GM12892 (cell line): ENCODE results near the gene SERPINA5.
"Not testable (repeated sequence)": the region's sequence is repeated elsewhere in the genome, so short reads cannot be mapped to it uniquely, and the experiment has no call there.

Source experiments
- DNase-seq: peaks from one replicate; pipeline ENCODE4 v3.0.0; 2011; ENCODE audit not compliant: insufficient read length
- FAIRE-seq: peaks from 2 replicates; lab custom pipeline; 2011; peaks lifted over from hg19 to GRCh38; lab: Jason Lieb, UNC
- POLR2A ChIP-seq: IDR thresholded peaks from 2 replicates; pipeline ENCODE4 v1.6.1; 2011; ENCODE audit warnings: low read depth, low read length, control low read depth
- POLR2AphosphoS5 ChIP-seq: IDR thresholded peaks from 2 replicates; pipeline ENCODE4 v1.6.1; 2011; ENCODE audit warnings: low read depth, low read length, control low read depth
- TAF1 ChIP-seq: IDR thresholded peaks from 2 replicates; pipeline ENCODE4 v1.6.1; 2011; ENCODE audit warnings: low read depth, mild to moderate bottlenecking, control low read depth, low read length, borderline replicate concordance

Gene SERPINA5

GRCh38 chr14:94570002-94570400 lies 11.2 kb upstream of the SERPINA5 start:
- no peak for TF ChIP-seq POLR2A
- TF ChIP-seq POLR2AphosphoS5, result no peak
- TF ChIP-seq TAF1, result no peak
- FAIRE-seq, result no peak

GRCh38 chr14:94570440-94570839 lies 10.8 kb upstream of the SERPINA5 start:
- FAIRE-seq (no peak), DNase-seq (no peak)
- TF ChIP-seq POLR2AphosphoS5 (no peak), TAF1 (no peak), POLR2A (no peak)

More at GRCh38 chr14:94570002-94570400, 11.2 kb upstream of the SERPINA5 start:
- DNase-seq, result no peak

- no peak for TF ChIP-seq POLR2AphosphoS5
- TF ChIP-seq POLR2A, result no peak
- no peak for TF ChIP-seq TAF1
- no peak for DNase-seq
- FAIRE-seq, result no peak
Observed at GRCh38 chr14:94571395-94571794, 9.8 kb upstream of the SERPINA5 start.

DNA sequence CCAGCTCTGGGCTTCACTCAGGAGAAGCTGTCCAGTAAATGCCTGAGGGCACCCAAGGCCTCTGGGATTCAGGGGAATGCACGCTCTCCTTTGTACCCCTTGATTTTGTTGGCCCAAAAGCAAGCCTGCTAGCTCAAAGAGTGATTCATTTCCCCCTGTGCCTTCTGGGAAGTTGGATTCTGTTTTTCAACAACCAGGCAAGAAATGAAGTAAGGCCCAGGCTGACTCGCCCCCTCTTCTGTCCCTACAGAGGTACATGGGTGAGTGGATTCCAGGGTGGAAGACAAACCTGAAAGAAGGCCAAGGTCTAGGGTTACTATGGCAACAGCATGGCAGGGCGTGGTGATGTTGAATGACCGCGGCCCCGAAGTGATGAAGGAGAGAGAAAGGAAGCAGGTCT lies 9.3 kb upstream of the SERPINA5 start:
- no peak for TF ChIP-seq TAF1
- FAIRE-seq (no peak), DNase-seq (no peak)

DNA sequence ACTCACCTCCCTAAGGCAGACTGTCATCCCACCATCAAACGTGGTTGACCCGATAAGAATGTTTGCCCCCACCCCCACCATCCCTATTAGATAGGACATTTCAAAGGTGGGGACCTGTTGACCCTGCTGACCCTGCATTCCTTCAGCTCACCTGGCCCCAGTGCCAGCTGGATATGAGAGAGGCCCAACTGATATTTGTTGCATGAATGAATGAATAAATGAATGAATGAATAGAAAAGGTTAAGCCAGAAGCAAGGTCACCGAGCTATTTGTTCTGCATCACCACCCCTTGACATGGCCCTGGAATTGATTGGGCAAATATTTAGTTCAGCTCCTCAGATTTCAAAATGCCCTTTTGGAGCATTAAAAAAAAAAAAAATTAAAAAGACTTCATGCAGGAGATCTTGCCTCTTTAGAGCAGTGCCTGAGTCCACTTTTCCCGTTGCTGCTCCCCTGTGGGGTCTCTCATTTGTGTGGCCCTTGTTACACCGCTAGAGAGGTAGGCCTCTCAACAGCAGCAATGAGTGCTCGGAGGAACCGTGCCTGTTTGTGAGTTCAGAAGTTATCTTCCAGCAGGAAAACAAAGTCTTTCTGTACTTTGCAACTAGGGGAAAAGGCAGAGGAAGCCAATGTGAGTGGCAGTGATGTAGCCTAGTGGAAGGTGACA lies 8.5 kb upstream of the SERPINA5 start:
- TF ChIP-seq POLR2AphosphoS5, result no peak
- TF ChIP-seq POLR2A, result no peak
- no peak for TF ChIP-seq TAF1
- DNase-seq, result no peak
- FAIRE-seq, result no peak

- TF ChIP-seq POLR2A (no peak), TAF1 (no peak), POLR2AphosphoS5 (no peak)
- DNase-seq, result no peak
- no peak for FAIRE-seq
Observed at GRCh38 chr14:94573475-94574277, 7.5 kb upstream of the SERPINA5 start.

DNA sequence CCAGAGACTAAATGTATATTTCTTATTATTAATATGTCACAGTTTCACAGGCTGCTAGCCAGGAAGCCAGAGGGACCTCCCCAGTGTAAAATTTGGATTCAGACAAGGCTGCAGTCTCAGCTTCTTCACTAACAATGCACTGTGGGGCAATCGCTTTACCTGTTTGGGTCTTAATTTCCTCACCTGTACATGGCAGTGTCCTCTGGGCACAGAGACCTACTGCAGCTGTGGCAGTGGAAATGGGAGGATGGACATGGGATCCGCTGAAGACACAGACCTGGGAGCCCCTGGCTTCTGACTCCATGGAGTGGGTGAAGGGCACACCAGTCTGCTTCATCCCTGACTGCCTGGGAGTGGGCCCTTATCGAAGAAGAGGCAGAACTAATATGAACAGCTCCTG lies 6.9 kb upstream of the SERPINA5 start:
- no peak for FAIRE-seq
- TF ChIP-seq POLR2AphosphoS5, result no peak

DNA sequence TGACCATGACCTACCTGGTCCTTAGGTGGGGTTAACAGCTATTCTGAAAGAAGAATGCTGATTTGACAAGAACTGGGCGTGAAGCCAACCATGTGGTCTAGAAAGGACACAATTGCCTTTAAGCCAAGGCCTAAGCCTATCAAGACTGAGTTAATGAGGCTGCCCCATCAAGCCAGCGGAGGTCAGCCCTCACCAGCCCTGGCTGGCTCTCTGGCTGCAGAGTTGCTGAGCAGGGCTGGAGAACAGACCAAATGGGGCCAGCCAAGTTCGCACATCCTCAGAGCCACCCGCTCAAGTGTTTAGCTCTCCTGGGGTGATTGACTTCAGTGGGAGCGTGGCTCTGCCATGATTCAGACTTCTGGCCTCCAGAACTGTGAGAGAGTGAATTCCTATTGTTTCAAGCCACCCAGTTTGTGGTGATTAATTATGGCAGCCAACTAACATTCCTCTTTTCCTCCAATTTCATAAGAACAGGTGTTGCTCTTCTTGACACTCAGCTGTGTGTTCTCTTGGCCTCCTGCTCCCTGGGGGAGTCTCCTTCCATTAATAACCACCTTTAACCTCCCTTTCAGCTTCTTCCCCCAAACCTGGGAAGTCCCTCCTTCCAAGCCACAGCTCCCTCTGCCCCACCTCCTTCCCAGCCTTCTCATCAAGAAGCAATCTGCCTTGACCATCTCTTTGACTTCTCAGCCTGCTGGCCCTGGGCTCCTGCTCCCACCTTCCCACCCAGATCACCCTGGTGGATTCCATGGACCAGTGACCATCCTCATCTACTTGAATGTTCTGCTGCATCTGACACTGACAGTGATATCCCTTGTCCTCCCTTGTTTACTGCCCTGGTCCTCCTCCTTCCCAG lies 5.3 kb upstream of the SERPINA5 start:
- FAIRE-seq, result no peak
- DNase-seq, result no peak
- TF ChIP-seq POLR2AphosphoS5 (no peak), TAF1 (no peak), POLR2A (no peak)

More for the DNA sequence above, 6.9 kb upstream of the SERPINA5 start:
- DNase-seq, result no peak

DNA sequence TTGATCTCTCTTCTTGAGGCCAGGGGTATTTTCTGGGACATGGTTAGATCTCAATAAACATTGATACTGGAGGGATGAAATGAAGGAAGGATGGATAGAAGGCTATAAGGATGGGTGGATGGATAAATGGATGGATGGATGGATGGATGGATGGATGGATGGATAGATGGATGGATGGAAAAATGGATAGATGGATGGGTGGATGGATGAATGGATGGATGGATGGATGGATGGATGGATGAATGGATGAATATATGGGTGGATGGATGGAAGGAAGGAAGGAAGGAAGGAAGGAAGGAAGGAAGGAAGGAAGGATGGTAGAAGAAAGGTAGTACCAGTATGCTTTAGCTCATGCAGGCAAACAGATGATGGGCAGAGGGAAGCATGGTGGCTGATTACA lies 3.8 kb upstream of the SERPINA5 start:
- not testable (repeated sequence) for DNase-seq, FAIRE-seq

DNA sequence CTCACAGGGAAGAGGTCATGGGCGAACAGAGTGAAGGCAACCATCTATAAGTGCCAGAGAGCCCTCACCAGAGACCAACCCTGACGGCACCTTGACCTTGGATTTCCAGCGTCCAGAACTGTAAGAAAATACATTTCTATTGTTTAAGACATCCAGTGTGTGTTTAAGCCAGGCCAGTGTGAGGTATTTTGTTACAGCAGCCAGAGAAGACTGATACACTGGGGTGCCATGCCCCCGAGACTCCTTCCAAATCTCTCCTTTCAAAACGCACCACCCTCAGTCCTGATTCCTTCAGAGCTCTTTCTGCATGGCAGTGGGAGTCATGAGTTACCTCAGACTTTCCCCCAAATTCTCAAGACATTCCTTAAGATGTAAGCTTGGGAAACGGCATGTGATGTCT lies 2.5 kb upstream of the SERPINA5 start:
- DNase-seq, result no peak
- no peak for FAIRE-seq
- TF ChIP-seq TAF1, result no peak
- TF ChIP-seq POLR2A, result no peak
- TF ChIP-seq POLR2AphosphoS5, result no peak

DNA sequence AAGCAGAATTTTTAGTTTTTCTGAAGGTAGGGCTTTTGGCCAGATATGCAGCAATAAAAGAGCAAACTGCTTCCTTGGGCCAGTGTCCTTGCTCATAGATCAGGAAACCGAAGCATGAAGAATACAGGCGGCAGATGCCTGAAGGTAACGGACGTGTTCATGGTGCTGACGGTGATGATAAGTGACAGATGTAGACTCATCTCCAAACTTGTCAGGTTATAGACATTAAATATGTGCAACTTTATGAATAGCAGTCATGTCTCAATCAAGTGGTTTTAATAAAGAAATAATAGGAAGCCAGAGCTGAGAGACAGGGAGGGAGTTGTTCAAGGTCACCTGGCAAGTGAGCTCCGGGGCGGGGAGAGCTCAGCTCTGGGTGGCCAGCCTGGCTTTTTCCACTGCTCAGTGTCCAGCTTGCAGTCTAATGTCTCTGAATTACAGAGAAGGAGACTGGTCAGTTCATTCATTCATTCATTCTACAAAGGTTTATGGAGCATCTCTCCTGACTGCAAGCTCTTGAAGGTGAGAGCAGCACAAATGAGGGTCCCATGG lies 1.0 kb downstream of the SERPINA5 start:
- TF ChIP-seq POLR2A, result no peak
- no peak for TF ChIP-seq POLR2AphosphoS5
- no peak for TF ChIP-seq TAF1
- no peak for DNase-seq
- no peak for FAIRE-seq
